Hypothalamus (tissue), 51 donors: Measurements from ENCODE around the gene KISS1R.

Experiments used
- DNase-seq, 51 donors: peaks; one replicate each; lab custom pipeline; 2025; lab: John Stamatoyannopoulos, UW

The KISS1R gene

GRCh38 chr19:899336-900042, 17.6 kb upstream of the KISS1R start:
- DNase-seq, result no peak

- DNase-seq, result no peak
Observed at GRCh38 chr19:900043-900301, 17.2 kb upstream of the KISS1R start.

GRCh38 chr19:900302-901111, 16.6 kb upstream of the KISS1R start:
- DNase-seq, result no peak

- no peak for DNase-seq
Observed at GRCh38 chr19:901216-902092, 15.7 kb upstream of the KISS1R start.

- DNase-seq, result no peak
Observed at GRCh38 chr19:902093-902370, 15.1 kb upstream of the KISS1R start.

GRCh38 chr19:902446-903226, 14.5 kb upstream of the KISS1R start:
- DNase-seq, result no peak

- DNase-seq, result no peak
Observed at GRCh38 chr19:903266-903797, 13.8 kb upstream of the KISS1R start.

- no peak for DNase-seq
Observed at GRCh38 chr19:904545-904944, 12.6 kb upstream of the KISS1R start.

GRCh38 chr19:906480-906879, 10.7 kb upstream of the KISS1R start:
- no peak for DNase-seq

GRCh38 chr19:907183-907853, 9.8 kb upstream of the KISS1R start:
- no peak for DNase-seq

- DNase-seq, result no peak
Observed at GRCh38 chr19:911197-912033, 5.7 kb upstream of the KISS1R start.

GRCh38 chr19:912181-913079, 4.7 kb upstream of the KISS1R start:
- DNase-seq, result no peak

GRCh38 chr19:913080-913748, 3.9 kb upstream of the KISS1R start, which contains the start of gene R3HDM4:
R3HDM4 (minus strand) TSS chr19:913219; CDS start chr19:913157, 62 bp downstream.
- DNase-seq, result peak in 48 of 51 donors; percentile 23 to 87 (median 63)

GRCh38 chr19:916645-917322, 349 bp upstream of the KISS1R start:
- peak in 1 of 51 donors; percentile 9 for DNase-seq

- DNase-seq, result no peak
Observed at GRCh38 chr19:918152-918437, 962 bp downstream of the KISS1R start.

- no peak for DNase-seq
Observed at GRCh38 chr19:918481-919198, 1.5 kb downstream of the KISS1R start.
